GM10266 (cell line): Measurements from ENCODE around the gene ZBED4.

Source experiments
- DNase-seq: peaks from one replicate; pipeline ENCODE4 v3.0.0; 2012; ENCODE audit errors: extremely low spot score
- CTCF ChIP-seq: IDR thresholded peaks from 2 replicates; pipeline ENCODE4 v1.5.1; 2012; ENCODE audit warnings: mild to moderate bottlenecking, low read depth; ENCODE audit not compliant: control insufficient read depth, insufficient read depth; ENCODE audit errors: missing control alignments

Gene ZBED4

GRCh38 chr22:49889071-49889470 is 35.4 kb downstream of the ZBED4 start:
- TF ChIP-seq CTCF, result no peak

GRCh38 chr22:49892226-49892899 is 38.7 kb downstream of the ZBED4 start:
- no peak for DNase-seq
- TF ChIP-seq CTCF, result no peak

More at GRCh38 chr22:49889071-49889470, 35.4 kb downstream of the ZBED4 start:
- no peak for DNase-seq

- no peak for DNase-seq
- no peak for TF ChIP-seq CTCF
These were observed 39.4 kb downstream of the ZBED4 start for GRCh38 chr22:49893025-49893424.

- DNase-seq, result no peak
These were observed 40.8 kb downstream of the ZBED4 start for GRCh38 chr22:49894322-49895054.

GRCh38 chr22:49896201-49896600 is 42.6 kb downstream of the ZBED4 start:
- DNase-seq, result no peak

More at GRCh38 chr22:49894322-49895054, 40.8 kb downstream of the ZBED4 start:
- TF ChIP-seq CTCF, result no peak

GRCh38 chr22:49897015-49897684 is 43.5 kb downstream of the ZBED4 start:
- no peak for TF ChIP-seq CTCF
- no peak for DNase-seq

More at GRCh38 chr22:49896201-49896600, 42.6 kb downstream of the ZBED4 start:
- no peak for TF ChIP-seq CTCF
